HG03460 (cell line): ENCODE data around the gene IPMK.
"Not testable (repeated sequence)": the region's sequence is repeated elsewhere in the genome, so short reads cannot be mapped to it uniquely, and the experiment has no call there.

Experiments
- ATAC-seq: cut with Tn5 transposase; IDR thresholded peaks from one replicate; pipeline ENCODE4 v1.9.1; 2021; ENCODE audit not compliant: unreplicated experiment

Gene IPMK

GRCh38 chr10:58157076-58157766, 110.5 kb downstream of the IPMK start:
- no peak for ATAC-seq

- not testable (repeated sequence) for ATAC-seq
These were observed 111.8 kb downstream of the IPMK start for GRCh38 chr10:58155941-58156340.

GRCh38 chr10:58153751-58154150, 113.9 kb downstream of the IPMK start:
- ATAC-seq, result no peak

- no peak for ATAC-seq
These were observed 114.9 kb downstream of the IPMK start for GRCh38 chr10:58152673-58153263.

GRCh38 chr10:58150290-58150689, 117.4 kb downstream of the IPMK start:
- ATAC-seq, result no peak

GRCh38 chr10:58143944-58144343, 123.8 kb downstream of the IPMK start:
- ATAC-seq, result no peak
